NCI-H2171 (cell line): Measurements from ENCODE around the gene ARRDC3.
A peak's percentile ranks its signal among the peaks of the same experiment; 100 is the strongest.
"Not testable (repeated sequence)": the region's sequence is repeated elsewhere in the genome, so short reads cannot be mapped to it uniquely, and the experiment has no call there.

ENCODE experiments used
- DNase-seq: peaks from one replicate; lab custom pipeline; 2025; lab: John Stamatoyannopoulos, UW

Gene ARRDC3

GRCh38 chr5:91383027-91383955 lies at the start of gene ARRDC3:
Gene ARRDC3, minus strand, starts transcription at chr5:91383317. Its CDS starts 225 bp downstream, at chr5:91383092.
- DNase-seq, result peak; percentile 73

GRCh38 chr5:91430949-91431348 lies 47.8 kb upstream of the ARRDC3 start:
- no peak for DNase-seq

- DNase-seq, result no peak
These were observed 41.7 kb upstream of the ARRDC3 start for GRCh38 chr5:91424638-91425436.

- no peak for DNase-seq
These were observed 40.8 kb upstream of the ARRDC3 start for GRCh38 chr5:91423871-91424270.

GRCh38 chr5:91420879-91421278 lies 37.8 kb upstream of the ARRDC3 start:
- no peak for DNase-seq

GRCh38 chr5:91419571-91420537 lies 36.7 kb upstream of the ARRDC3 start:
- DNase-seq, result no peak

- DNase-seq, result no peak
These were observed 36.0 kb upstream of the ARRDC3 start for GRCh38 chr5:91419136-91419535.

GRCh38 chr5:91418158-91418557 lies 35.0 kb upstream of the ARRDC3 start:
- DNase-seq, result no peak

GRCh38 chr5:91417219-91417618 lies 34.1 kb upstream of the ARRDC3 start:
- DNase-seq, result no peak

GRCh38 chr5:91416491-91416890 lies 33.4 kb upstream of the ARRDC3 start:
- no peak for DNase-seq

GRCh38 chr5:91409304-91409703 lies 26.2 kb upstream of the ARRDC3 start:
- no peak for DNase-seq

- DNase-seq, result no peak
These were observed 25.6 kb upstream of the ARRDC3 start for GRCh38 chr5:91408710-91409109.

GRCh38 chr5:91407204-91407603 lies 24.1 kb upstream of the ARRDC3 start:
- DNase-seq, result no peak

- no peak for DNase-seq
These were observed 20.3 kb upstream of the ARRDC3 start for GRCh38 chr5:91403438-91403837.

- no peak for DNase-seq
These were observed 18.1 kb upstream of the ARRDC3 start for GRCh38 chr5:91401175-91401574.

- DNase-seq, result no peak
These were observed 14.7 kb upstream of the ARRDC3 start for GRCh38 chr5:91397791-91398190.

GRCh38 chr5:91390268-91390667 lies 7.2 kb upstream of the ARRDC3 start:
- DNase-seq, result no peak

GRCh38 chr5:91389555-91389954 lies 6.4 kb upstream of the ARRDC3 start:
- not testable (repeated sequence) for DNase-seq

GRCh38 chr5:91388362-91388761 lies 5.2 kb upstream of the ARRDC3 start:
- DNase-seq, result no peak

GRCh38 chr5:91386120-91386519 lies 3.0 kb upstream of the ARRDC3 start:
- no peak for DNase-seq

- not testable (repeated sequence) for DNase-seq
These were observed 2.5 kb upstream of the ARRDC3 start for GRCh38 chr5:91385596-91385995.
